Activated CD4-positive, alpha-beta T cell treated with anti-CD3 and anti-CD28 coated beads for 4 hours (primary cell): ENCODE data around the gene FMNL2.

Experiments used
- DNase-seq, 2 donors: peaks; one replicate each; pipeline ENCODE4 v3.0.0-alpha.2; 2020

Gene FMNL2

DNA sequence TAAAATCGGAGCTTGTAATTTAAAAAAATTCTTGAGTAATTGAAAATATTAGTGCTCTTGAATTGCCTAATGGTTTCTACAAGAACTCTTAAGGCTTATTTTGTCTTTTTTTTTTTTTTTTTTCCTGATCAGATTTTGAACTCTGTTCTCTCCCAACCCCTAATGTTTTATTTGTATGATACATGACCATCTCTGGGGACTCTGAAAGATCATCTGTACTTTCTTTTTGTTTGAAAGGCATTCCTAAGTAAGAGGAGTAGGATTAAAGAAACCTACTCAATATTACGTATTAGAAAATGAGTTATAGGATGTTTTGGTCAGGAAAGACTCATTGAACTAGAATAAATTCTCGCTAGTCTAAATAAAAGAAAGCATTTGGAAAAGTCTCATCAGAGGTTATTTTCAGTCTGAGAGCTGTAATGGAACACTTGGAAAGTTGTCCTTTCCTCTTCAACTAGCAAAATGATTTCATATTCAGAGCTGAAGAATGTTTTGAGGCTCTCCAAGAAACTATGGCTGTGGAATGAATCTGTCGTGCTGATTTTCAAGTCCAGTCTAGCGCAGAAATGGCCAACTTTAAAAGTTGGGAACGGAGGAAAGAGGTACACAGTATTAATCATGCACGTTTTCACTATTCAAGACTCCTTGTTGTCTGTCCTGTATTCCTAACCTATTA, 199.6 kb downstream of the FMNL2 start:
- no peak for DNase-seq

- no peak for DNase-seq
Observed at GRCh38 chr2:152537081-152537651, 202.2 kb downstream of the FMNL2 start.

- DNase-seq: no peak
Observed at GRCh38 chr2:152539424-152539823, 204.4 kb downstream of the FMNL2 start.

GRCh38 chr2:152541712-152542111, 206.7 kb downstream of the FMNL2 start:
- DNase-seq: no peak

DNA sequence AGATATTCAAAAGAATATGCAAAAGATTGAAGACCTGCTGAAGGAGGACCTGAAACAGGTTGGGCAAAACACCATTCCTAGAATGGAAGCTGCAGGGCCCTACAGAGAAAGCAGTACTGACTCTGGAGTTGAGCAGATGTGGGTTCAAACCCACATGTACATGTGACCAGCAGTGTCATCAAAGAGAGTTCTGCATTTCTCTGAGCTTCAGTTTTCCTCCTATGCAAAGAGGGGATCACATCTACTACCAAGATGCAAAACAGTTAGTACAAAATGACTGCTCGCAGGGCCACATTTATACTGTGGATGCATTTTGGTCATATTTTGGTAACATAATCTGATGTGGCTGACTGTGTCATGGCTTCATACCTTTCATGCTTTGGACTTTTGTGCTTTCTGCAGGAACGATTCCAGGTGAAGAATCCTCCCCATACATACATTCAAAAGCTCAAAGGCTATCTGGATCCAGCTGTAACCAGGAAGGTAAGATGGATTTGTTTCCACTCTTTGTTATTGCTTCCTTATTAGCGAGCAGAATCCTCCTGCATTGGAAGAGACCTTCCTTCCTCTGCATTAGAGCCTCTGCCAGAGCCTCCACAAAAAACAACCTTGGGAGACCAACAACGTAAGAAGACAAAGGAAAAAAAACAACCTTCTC, 207.5 kb downstream of the FMNL2 start:
- no peak for DNase-seq

GRCh38 chr2:152542995-152543481, 208.1 kb downstream of the FMNL2 start:
- no peak for DNase-seq

GRCh38 chr2:152543717-152544116, 208.7 kb downstream of the FMNL2 start:
- DNase-seq: no peak

DNA sequence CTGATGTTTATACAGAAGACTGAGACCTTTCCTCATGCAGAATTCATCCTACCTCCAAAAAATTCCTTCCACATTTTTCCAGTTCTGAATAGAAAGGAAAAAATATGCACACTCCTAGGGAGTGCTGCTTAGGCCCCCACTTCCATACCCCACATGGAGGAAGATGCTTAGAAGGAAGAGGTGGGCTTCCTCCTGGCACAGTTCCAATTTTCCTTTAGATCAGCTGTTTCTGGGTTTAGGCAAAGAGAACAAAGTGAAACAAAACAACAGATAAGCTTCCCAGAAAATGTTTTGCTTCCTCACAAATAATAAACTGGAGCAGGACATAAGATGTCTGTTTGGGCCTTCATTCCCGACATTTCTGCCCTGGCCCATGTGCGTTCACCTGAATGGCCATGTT, 209.7 kb downstream of the FMNL2 start:
- no peak for DNase-seq

DNA sequence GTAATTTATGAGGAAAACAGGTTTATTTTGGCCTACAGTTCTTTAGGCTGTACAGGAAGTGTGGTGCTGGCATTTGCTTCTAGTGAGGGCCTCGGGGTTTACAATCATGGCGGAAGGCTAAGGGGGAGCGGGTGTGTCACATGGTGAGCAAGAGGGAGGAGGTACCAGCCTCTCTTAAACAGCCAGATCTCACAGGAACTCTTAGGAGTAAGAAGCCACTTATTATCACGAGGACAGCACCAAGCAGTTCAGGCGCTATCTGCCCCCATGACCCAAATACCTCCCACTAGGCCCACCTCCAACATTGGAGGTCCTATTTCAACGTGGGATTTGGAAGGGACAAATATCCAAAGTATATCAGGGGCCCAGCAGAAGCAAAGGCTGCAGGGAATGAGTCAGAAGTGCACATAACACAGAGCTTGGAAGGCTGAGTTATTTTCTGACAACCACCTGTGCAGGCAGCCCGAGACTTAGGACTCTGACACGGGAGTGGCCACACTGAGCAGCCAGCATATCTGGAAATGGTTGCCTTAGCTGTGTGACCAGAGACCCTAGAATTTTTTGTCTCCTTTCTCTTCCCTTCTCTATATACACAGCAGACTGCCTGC, 211.4 kb downstream of the FMNL2 start:
- no peak for DNase-seq

DNA sequence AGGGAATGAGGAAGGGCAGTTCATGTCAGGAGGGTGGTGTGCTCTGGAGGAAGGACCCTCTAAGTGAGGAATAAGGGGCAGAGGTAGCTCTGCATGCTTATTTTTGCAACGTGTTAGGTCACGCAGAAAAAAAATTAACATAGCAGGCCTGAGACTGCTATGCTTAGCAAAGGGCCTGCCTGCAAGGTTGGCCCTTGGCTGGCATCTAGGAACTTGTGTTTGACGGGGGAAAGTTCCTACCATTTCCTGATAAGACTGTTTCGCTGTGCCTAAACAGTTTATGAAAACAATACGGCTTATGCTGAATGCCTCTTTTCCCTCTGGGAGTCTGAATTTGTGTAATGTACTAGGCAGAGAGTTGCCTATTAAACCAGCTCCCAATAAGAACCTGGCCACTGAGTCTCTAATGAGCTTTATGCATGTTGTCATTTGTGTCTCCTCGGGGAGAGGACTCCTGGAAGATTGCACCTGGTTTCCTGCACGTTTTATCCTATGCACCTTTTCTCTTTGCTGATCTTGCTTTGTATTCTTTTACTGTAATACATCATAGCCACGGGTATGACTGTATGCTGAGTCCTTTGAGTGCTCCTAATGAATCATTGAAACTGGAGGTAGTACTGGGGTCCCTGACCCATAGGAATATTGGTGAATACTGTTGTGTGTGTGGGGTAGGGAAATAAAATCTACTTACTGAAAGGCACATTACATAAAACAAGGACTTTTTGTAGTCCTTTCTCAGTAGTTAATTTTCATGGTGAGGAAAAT, 213.3 kb downstream of the FMNL2 start:
- no peak for DNase-seq

DNA sequence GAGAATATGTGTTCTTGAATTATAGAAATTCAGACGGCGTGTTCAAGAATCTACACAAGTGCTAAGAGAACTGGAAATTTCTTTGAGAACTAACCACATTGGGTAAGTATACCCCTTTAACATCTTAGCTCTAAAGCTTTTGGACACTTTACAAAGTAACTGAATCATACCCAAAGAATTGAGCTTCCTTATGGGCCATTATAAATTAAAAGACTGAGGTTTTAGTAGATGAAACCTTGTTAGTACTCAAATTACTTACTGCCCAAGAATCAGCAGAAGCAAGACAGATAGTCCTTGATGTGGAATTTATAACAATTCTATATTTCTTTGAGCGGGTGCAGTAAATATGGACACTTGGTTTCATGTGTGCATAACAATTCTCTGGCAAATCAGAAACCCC, 214.0 kb downstream of the FMNL2 start:
- no peak for DNase-seq

DNA sequence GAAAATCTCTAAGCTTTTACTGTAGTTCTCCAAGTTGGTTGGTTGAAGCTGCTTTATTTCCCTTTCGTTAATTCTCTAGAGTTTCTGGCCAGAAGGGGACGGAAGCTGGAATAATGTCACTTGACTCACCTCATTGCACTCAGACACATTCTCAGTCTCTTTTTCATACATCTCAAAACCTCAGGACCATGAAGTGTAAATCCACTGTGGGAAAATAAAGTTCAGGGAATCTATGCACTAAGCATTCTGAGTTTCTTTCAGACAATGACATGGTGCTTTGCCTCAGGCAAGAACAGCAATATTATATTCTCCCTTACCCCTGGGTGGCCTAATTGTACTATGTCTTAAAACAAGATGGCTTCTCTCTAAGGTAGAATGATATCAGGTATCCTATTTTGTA, 214.4 kb downstream of the FMNL2 start:
- no peak for DNase-seq

DNA sequence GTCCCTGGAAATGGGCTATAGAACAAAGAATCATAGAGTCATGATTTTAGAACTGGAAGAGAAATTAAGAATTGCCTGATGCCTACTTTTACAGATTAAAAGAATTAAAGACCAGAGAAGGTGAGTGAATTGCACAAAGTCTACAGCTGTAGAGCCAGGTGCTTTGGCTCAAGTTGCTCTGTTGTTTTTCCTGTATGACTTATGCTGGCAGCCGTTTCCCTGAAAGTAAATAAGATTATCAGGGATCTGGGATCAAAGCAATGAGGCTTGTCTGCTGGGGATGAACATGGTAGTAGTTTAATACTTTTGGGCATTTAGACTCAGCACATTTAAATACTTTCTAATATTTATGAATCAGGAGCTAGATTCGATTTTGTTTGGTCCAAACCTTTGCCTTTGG, 215.4 kb downstream of the FMNL2 start:
- no peak for DNase-seq

- no peak for DNase-seq
Observed at GRCh38 chr2:152552888-152553287, 217.9 kb downstream of the FMNL2 start.

GRCh38 chr2:152553518-152553917, 218.5 kb downstream of the FMNL2 start:
- DNase-seq: no peak

DNA sequence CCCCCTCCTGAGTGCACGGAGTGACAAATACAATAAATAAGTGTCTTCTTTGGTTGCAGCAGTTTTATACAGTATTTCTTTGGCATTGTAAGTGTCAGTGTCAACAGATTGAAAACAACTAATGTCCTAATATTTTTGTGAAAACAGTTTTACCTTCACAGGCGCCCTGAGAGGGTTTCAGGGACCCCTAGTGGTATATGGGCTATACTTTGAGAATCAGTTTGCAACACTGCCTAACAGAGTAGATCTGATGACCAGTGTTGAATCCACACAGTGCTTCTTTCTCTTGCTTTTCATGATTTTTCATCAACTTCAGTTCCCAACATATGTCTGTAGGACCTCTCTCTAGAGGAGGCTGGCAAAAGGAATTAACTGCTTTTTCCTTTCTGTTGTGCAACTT, 220.1 kb downstream of the FMNL2 start:
- no peak for DNase-seq

DNA sequence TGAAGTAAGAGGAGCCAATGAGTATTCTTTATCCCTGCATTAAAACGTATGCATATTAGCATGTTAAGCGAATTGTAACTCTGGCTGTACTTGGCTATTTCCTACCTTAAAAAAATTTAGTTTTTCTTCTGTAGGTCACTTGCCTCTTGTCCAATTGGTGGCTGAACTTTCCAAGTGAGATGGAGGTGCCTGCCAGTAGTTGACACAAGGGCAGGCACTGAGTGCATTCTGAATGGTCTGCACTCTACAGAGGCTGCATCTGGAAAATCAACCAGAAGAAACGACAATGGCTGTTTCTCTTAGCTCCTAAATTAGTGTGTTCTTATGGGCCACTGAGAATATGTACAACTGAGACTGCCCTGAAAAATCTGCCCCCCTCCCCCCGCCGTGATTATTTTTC, 221.5 kb downstream of the FMNL2 start:
- no peak for DNase-seq

- DNase-seq: no peak
Observed at GRCh38 chr2:152557273-152557888, 222.4 kb downstream of the FMNL2 start.

DNA sequence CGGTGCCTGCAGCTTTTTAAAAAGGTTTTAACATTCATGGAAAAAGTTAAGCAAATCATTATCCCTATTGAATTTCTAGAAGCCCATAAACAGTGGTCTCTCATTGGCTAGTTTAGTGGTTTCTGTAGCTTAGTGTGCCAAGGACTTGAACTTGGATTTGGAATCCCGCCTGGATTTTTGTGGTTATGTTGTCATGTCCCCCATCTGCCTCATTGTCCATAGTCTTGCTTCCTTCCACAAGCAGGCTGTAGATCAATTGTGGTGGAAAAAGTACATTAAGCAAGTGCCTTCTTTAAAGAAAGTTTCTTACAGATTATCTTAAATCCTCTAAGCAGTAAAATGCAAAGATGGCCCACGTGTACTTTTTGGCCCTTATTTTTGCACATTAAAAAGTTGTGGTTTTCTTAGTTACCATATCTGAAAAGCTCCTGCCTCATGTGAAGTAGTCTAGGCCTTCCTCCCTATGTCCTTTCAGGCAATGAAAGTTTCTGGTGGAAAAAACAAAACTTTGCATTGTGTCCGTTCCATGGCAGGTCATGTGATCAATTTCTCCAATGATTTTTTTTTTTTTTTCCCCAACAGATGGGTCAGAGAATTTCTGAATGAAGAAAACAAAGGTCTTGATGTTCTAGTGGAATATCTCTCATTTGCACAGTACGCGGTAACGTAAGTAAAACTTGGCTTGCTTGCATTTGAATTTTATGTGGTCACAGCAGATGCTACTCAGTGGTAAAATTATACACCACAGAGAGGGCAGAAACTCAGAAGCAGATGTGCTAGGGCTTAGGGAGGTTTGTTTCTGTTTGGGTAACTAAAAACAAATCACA, 223.4 kb downstream of the FMNL2 start:
- DNase-seq: no peak

GRCh38 chr2:152559008-152559407, 224.0 kb downstream of the FMNL2 start:
- DNase-seq: no peak

GRCh38 chr2:152560166-152560565, 225.2 kb downstream of the FMNL2 start:
- no peak for DNase-seq
